ENCODE data around the gene SSR3. TPM values are rescaled to one million over a fixed set of nuclear protein-coding genes. Genes with fewer than 3 reads are reported as not detected.

SSR3 gene
- total RNA-seq, 4 donors from 2014 or later, result 96.8 to 172 (median 128) TPM

GRCh38 chr3:156527060-156527459, 27.9 kb downstream of the SSR3 start:
- Histone ChIP-seq H3K4me1 (no peaks in the 10 kb centered on the region), H3K27me3 (no peaks in the 10 kb centered on the region), H3K27ac (no peak overlapping the region), H3K36me3 (no peaks in the 10 kb centered on the region), H3K9me3 (no peaks in the 10 kb centered on the region), H3K4me3 (no peak overlapping the region)
- no peak for TF ChIP-seq POLR2A (IDR thresholded peaks at IDR 0.05)
- TF ChIP-seq, protein P1, sequence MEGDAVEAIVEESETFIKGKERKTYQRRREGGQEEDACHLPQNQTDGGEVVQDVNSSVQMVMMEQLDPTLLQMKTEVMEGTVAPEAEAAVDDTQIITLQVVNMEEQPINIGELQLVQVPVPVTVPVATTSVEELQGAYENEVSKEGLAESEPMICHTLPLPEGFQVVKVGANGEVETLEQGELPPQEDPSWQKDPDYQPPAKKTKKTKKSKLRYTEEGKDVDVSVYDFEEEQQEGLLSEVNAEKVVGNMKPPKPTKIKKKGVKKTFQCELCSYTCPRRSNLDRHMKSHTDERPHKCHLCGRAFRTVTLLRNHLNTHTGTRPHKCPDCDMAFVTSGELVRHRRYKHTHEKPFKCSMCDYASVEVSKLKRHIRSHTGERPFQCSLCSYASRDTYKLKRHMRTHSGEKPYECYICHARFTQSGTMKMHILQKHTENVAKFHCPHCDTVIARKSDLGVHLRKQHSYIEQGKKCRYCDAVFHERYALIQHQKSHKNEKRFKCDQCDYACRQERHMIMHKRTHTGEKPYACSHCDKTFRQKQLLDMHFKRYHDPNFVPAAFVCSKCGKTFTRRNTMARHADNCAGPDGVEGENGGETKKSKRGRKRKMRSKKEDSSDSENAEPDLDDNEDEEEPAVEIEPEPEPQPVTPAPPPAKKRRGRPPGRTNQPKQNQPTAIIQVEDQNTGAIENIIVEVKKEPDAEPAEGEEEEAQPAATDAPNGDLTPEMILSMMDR (IDR thresholded peaks at IDR 0.05), result no peak
- intact Hi-C loops (cut with DNase I; ENCODE audit: low total_unique reads), result no loop called here
- DNase-seq, result no peak

GRCh38 chr3:156525808-156526207, 29.1 kb downstream of the SSR3 start:
- Histone ChIP-seq H3K9me3 (no peaks in the 10 kb centered on the region), H3K27me3 (no peaks in the 10 kb centered on the region), H3K4me3 (no peak overlapping the region), H3K36me3 (no peaks in the 10 kb centered on the region), H3K27ac (no peak overlapping the region), H3K4me1 (no peaks in the 10 kb centered on the region)
- DNase-seq, result no peak
- intact Hi-C loops (cut with DNase I; ENCODE audit: low total_unique reads), result no loop called here
- TF ChIP-seq POLR2A (IDR thresholded peaks at IDR 0.05), result no peak
- TF ChIP-seq, protein P1 (IDR thresholded peaks at IDR 0.05), result no peak

DNA sequence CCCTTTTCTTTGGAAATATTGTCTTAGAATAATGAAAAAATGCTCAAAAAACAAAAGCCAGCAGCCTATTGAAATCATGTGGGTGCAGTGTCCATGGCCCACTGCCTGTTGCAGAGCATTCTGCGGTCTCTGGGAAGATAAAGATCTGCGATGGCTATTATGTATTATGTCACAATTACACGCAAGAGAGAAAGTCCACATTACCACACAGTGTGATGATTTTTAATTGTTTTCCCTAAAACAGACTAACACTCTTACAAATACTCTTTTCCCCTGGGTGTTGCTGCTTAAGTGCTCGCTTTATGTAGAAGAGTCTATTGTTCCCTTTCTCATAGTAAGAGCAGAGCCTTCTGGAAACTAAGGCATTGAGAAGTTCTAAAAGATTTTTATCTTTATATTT, 32.2 kb downstream of the SSR3 start:
- H3K27me3 ChIP-seq, result no peaks in the 10 kb centered on the region
- H3K4me3 ChIP-seq, result no peak overlapping the region
- H3K4me1 ChIP-seq, result no peaks in the 10 kb centered on the region
- no peaks in the 10 kb centered on the region for H3K36me3 ChIP-seq
- intact Hi-C loops (cut with DNase I; ENCODE audit: low total_unique reads), result no loop called here
- DNase-seq, result no peak
- TF ChIP-seq POLR2A (IDR thresholded peaks at IDR 0.05), result no peak
- TF ChIP-seq, protein P1 (IDR thresholded peaks at IDR 0.05), result no peak
- no peaks in the 10 kb centered on the region for H3K9me3 ChIP-seq
- H3K27ac ChIP-seq, result no peak overlapping the region

DNA sequence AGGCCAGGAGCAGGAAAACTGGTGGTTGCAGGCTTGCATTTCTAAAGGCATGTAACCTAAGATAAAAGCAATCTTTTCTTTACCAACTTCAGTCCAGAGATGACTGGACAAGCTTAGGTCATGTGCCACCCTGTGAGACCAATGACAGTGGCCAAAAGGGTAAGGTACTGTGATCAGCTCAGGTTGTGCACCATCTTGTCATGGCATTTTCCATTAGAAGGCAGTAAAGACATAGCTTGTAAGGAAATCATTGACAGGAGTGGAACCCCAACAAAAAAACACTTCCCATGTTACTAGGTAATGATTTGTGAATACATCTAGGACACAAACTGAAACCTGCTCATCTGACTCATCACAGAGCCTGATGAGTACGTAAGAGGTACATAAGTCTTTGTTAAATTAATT, 35.2 kb downstream of the SSR3 start:
- Histone ChIP-seq H3K9me3 (no peaks in the 10 kb centered on the region), H3K4me3 (no peak overlapping the region), H3K27ac (no peak overlapping the region), H3K36me3 (no peaks in the 10 kb centered on the region), H3K27me3 (no peaks in the 10 kb centered on the region), H3K4me1 (no peaks in the 10 kb centered on the region)
- intact Hi-C loops (cut with DNase I; ENCODE audit: low total_unique reads), result no loop called here
- DNase-seq, result no peak
- TF ChIP-seq, protein P1 (IDR thresholded peaks at IDR 0.05), result no peak
- no peak for TF ChIP-seq POLR2A (IDR thresholded peaks at IDR 0.05)

DNA sequence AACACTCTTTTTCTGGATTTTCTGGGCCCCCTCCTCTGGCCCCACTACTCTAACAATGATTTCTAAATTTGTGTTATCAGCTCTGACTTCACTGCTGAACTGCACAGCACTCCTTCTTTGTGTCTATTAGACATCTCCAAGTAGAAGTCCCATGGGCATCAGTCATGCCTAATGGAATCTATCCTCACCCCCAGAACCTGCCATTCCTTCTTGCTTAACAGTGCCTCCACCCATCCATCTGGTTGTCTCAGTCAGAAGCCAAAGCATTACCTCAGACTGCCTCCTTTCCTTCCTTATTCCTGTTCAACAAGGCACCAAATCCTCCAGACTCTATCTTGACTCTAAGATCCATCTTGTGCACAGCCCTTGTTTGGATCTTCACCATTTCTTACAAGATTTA, 36.2 kb downstream of the SSR3 start:
- intact Hi-C loops (cut with DNase I; ENCODE audit: low total_unique reads), result no loop called here
- Histone ChIP-seq H3K4me1 (no peaks in the 10 kb centered on the region), H3K27me3 (no peaks in the 10 kb centered on the region), H3K4me3 (no peak overlapping the region), H3K27ac (no peak overlapping the region), H3K36me3 (no peaks in the 10 kb centered on the region), H3K9me3 (no peaks in the 10 kb centered on the region)
- no peak for TF ChIP-seq POLR2A (IDR thresholded peaks at IDR 0.05)
- TF ChIP-seq, protein P1 (IDR thresholded peaks at IDR 0.05), result no peak
- no peak for DNase-seq

All from uterus (tissue), 4 donors.